Activated CD8-positive, alpha-beta T cell treated with anti-CD3 and anti-CD28 coated beads for 36 hours (primary cell): Measurements from ENCODE around the gene FBXW5. TPM values are rescaled to one million over a fixed set of nuclear protein-coding genes. Genes with fewer than 3 reads are reported as not detected.

ENCODE experiments used
- ATAC-seq: fragments of 200-7000 bp; cut with Tn5 transposase; one replicate; pipeline ENCODE4 v1.10.0; 2021; ENCODE audit warnings: mild to moderate bottlenecking, moderate library complexity
- CTCF ChIA-PET: fragments of 350-600 bp; sonication (Branson Sonifier 250); formaldehyde crosslinking; loops from one replicate; lab custom pipeline; 2021; ENCODE audit warnings: antibody characterized with exemption; lab: Charles Lee
- POLR2A ChIA-PET: fragments of 350-600 bp; sonication (Branson Sonifier 250); formaldehyde crosslinking; loops from one replicate; lab custom pipeline; 2021; ENCODE audit warnings: antibody characterized with exemption; lab: Charles Lee
- DNase-seq: peaks from one replicate; pipeline ENCODE4 v3.0.0-alpha.2; 2020
- H3K27ac Mint-ChIP-seq: one replicate; pipeline ENCODE4 v1.8.0; 2021; ENCODE audit warnings: mild to moderate bottlenecking, mixed read lengths
- H3K27me3 Mint-ChIP-seq: one replicate; pipeline ENCODE4 v1.8.0; 2021; ENCODE audit warnings: mixed read lengths
- H3K36me3 Mint-ChIP-seq: one replicate; pipeline ENCODE4 v1.8.0; 2021; ENCODE audit warnings: low read depth, mixed read lengths
- H3K4me1 Mint-ChIP-seq: one replicate; pipeline ENCODE4 v1.8.0; 2021; ENCODE audit warnings: low read depth, mixed read lengths
- H3K4me3 Mint-ChIP-seq: one replicate; pipeline ENCODE4 v1.8.0; 2021; ENCODE audit warnings: mild to moderate bottlenecking, moderate library complexity, mixed read lengths
- H3K9me3 Mint-ChIP-seq: one replicate; pipeline ENCODE4 v1.8.0; 2021; ENCODE audit warnings: mixed read lengths
- CTCF ChIP-seq: fragments of 200-600 bp; IDR thresholded peaks from one replicate; pipeline ENCODE4 v1.8.0; 2022; ENCODE audit warnings: antibody characterized with exemption, mild to moderate bottlenecking
- intact Hi-C: fragments of 100-400 bp; cut with micrococcal nuclease; formaldehyde crosslinking; loops from one replicate; pipeline ENCODE4 v1.10.0; 2022
- total RNA-seq, 2 experiments: library from RNA; stranded (reverse); gene quantifications; one replicate each; pipeline ENCODE4 v1.2.3, GENCODE V29; 2021

FBXW5 gene
- total RNA-seq, 2 experiments from 2014 or later = 53.4 to 54.0 TPM

- POLR2A ChIA-PET = no interaction called here
- ATAC-seq = no peak
- H3K27me3 Mint-ChIP-seq = no peaks in the 10 kb centered on the region
- CTCF ChIA-PET = interaction anchor here (1.3 kb wide), 1 partner anchor 34 kb away, joined by 3 read pairs; the partner anchor contains the start of gene FBXW5
- intact Hi-C loops = no loop called here
- TF ChIP-seq CTCF = no peak
- H3K27ac Mint-ChIP-seq = no peak overlapping the region
- no peak overlapping the region for H3K4me3 Mint-ChIP-seq
- no peaks in the 10 kb centered on the region for H3K9me3 Mint-ChIP-seq
- DNase-seq = no peak
- peaks cover 2% of the 10 kb centered on the region for H3K4me1 Mint-ChIP-seq
- peaks cover 37% of the 10 kb centered on the region for H3K36me3 Mint-ChIP-seq
Measured at GRCh38 chr9:136910197-136910900, 34.2 kb downstream of the FBXW5 start.

GRCh38 chr9:136907011-136907914, 37.3 kb downstream of the FBXW5 start:
- no peak overlapping the region for H3K4me3 Mint-ChIP-seq
- POLR2A ChIA-PET = no interaction called here
- intact Hi-C loops = no loop called here

GRCh38 chr9:136906266-136906665, 38.3 kb downstream of the FBXW5 start:
- H3K9me3 Mint-ChIP-seq = no peaks in the 10 kb centered on the region
- intact Hi-C loops = no loop called here
- peak overlapping the region; percentile 41 for H3K27ac Mint-ChIP-seq
- peaks cover 30% of the 10 kb centered on the region for H3K4me1 Mint-ChIP-seq
- ATAC-seq (no peak), DNase-seq (peak; percentile 28)
- no peak for TF ChIP-seq CTCF
- peaks cover 56% of the 10 kb centered on the region for H3K36me3 Mint-ChIP-seq
- ChIA-PET POLR2A (no interaction called here), CTCF (no interaction called here)
- no peak overlapping the region for H3K4me3 Mint-ChIP-seq
- H3K27me3 Mint-ChIP-seq = no peaks in the 10 kb centered on the region

More at GRCh38 chr9:136907011-136907914, 37.3 kb downstream of the FBXW5 start:
- CTCF ChIA-PET = interaction anchor here (1.1 kb wide), 1 partner anchor 128 kb away, joined by 3 read pairs; no protein-coding TSS in a partner anchor
- H3K27me3 Mint-ChIP-seq = no peaks in the 10 kb centered on the region
- no peaks in the 10 kb centered on the region for H3K9me3 Mint-ChIP-seq
- no peak for ATAC-seq
- H3K36me3 Mint-ChIP-seq = peaks cover 48% of the 10 kb centered on the region
- H3K27ac Mint-ChIP-seq = no peak overlapping the region
- DNase-seq = no peak
- H3K4me1 Mint-ChIP-seq = peaks cover 20% of the 10 kb centered on the region
- no peak for TF ChIP-seq CTCF

GRCh38 chr9:136903041-136903554, 41.4 kb downstream of the FBXW5 start:
- Mint-ChIP-seq H3K27ac (peak overlapping the region; percentile 96), H3K4me1 (peaks cover 43% of the 10 kb centered on the region), H3K4me3 (no peak overlapping the region), H3K36me3 (peaks cover 61% of the 10 kb centered on the region), H3K9me3 (no peaks in the 10 kb centered on the region), H3K27me3 (no peaks in the 10 kb centered on the region)
- DNase-seq (no peak), ATAC-seq (no peak)
- intact Hi-C loops = loop anchor here (5.0 kb wide), 1 partner anchor 56 kb away; the partner anchor contains the start of gene PHPT1
- no peak for TF ChIP-seq CTCF
- ChIA-PET CTCF (interaction anchor here (0.9 to 1.9 kb wide), 3 partner anchors 41 to 133 kb away, joined by 3 to 4 read pairs (median 4); partner anchors contain the start of gene FBXW5), POLR2A (interaction anchor here (1.0 to 5.1 kb wide), 7 partner anchors 8 to 70 kb away, joined by 3 to 49 read pairs (median 6); partner anchors contain the start of gene TRAF2)
